OCI-LY7 (cell line): ENCODE data around the gene SPRED2.

Experiments used
- EZH2phosphoT487 ChIP-seq: fragments of 200-600 bp; sonication (generic); IDR thresholded peaks from 2 replicates; pipeline ENCODE4 v1.6.1; 2018; ENCODE audit warnings: low read depth, borderline replicate concordance, mild to moderate bottlenecking, mixed run types, antibody characterized with exemption, low read length, moderate library complexity, mixed read lengths
- TF ChIP-seq, protein P1 (sequence below): fragments of 200-600 bp; sonication (generic); conservative IDR thresholded peaks from 2 replicates; pipeline ENCODE4 v1.5.1; 2014; ENCODE audit warnings: mild to moderate bottlenecking, antibody characterized with exemption, low read length, moderate library complexity, mixed read lengths

DNA sequence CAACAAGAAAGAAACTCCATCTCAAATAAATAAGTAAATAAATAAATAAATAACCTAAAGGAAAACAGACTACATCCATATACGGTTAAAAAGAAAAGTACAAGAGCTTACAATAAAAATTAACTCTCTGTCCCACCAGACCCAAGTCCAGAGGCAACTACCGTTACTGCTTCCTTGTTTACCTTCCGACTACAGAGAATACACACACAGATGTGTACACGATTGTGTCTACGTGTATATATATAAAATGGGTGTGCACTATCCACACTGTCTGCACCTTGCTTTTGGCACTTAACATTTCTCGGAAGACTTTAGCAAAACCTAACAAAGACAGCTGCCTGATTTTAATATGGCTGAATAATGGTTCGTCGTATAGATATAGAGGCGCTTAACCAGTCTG, 134.9 kb downstream of the SPRED2 start:
- TF ChIP-seq, protein P1, sequence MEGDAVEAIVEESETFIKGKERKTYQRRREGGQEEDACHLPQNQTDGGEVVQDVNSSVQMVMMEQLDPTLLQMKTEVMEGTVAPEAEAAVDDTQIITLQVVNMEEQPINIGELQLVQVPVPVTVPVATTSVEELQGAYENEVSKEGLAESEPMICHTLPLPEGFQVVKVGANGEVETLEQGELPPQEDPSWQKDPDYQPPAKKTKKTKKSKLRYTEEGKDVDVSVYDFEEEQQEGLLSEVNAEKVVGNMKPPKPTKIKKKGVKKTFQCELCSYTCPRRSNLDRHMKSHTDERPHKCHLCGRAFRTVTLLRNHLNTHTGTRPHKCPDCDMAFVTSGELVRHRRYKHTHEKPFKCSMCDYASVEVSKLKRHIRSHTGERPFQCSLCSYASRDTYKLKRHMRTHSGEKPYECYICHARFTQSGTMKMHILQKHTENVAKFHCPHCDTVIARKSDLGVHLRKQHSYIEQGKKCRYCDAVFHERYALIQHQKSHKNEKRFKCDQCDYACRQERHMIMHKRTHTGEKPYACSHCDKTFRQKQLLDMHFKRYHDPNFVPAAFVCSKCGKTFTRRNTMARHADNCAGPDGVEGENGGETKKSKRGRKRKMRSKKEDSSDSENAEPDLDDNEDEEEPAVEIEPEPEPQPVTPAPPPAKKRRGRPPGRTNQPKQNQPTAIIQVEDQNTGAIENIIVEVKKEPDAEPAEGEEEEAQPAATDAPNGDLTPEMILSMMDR: no peak
- TF ChIP-seq EZH2phosphoT487: no peak
